OCI-LY7 (cell line): ENCODE results near the gene TRNAU1AP.

Experiments used
- EZH2phosphoT487 ChIP-seq: fragments of 200-600 bp; sonication (generic); IDR thresholded peaks from 2 replicates; pipeline ENCODE4 v1.6.1; 2018; ENCODE audit warnings: low read depth, borderline replicate concordance, mild to moderate bottlenecking, mixed run types, antibody characterized with exemption, low read length, moderate library complexity, mixed read lengths
- TF ChIP-seq, protein P1 (sequence below): fragments of 200-600 bp; sonication (generic); conservative IDR thresholded peaks from 2 replicates; pipeline ENCODE4 v1.5.1; 2014; ENCODE audit warnings: mild to moderate bottlenecking, antibody characterized with exemption, low read length, moderate library complexity, mixed read lengths

DNA sequence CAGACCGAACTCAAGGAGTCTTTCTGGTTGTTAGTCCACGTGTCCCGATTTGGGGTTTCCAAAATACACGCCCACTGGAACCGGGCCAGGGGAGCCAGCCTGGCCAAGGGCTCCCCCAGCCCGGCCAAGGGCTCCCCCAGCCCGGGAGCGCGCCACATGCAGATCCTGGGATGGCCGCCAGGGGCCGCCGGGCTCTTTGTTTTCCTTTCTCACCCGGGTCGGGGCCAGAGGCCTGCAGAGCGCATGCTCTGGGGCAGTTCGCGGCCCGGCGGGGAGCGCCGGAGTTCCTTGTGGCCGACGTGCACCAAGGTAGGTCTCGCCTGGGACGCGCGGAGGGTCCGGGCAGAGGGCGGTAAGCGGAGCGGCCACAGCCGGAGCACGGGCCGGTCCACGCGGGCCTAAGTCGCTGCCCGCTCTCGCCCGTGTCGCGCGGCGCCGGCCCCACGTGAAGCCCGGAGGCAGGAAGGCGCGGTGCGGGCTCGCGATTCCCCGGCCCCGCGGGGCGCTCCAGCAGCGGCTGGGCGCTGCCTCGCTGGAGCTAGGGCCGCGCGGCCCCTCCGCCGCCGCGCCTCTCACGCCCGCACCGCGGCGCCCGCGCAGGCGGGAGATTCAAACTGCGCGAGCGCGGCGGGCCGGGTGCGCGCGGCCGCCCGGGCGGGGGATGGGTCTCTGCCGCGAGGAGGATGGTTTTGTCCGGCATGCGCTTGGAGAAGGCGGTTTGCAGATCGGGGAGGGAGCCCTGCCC is 34.7 kb upstream of the TRNAU1AP start:
- TF ChIP-seq, protein P1, sequence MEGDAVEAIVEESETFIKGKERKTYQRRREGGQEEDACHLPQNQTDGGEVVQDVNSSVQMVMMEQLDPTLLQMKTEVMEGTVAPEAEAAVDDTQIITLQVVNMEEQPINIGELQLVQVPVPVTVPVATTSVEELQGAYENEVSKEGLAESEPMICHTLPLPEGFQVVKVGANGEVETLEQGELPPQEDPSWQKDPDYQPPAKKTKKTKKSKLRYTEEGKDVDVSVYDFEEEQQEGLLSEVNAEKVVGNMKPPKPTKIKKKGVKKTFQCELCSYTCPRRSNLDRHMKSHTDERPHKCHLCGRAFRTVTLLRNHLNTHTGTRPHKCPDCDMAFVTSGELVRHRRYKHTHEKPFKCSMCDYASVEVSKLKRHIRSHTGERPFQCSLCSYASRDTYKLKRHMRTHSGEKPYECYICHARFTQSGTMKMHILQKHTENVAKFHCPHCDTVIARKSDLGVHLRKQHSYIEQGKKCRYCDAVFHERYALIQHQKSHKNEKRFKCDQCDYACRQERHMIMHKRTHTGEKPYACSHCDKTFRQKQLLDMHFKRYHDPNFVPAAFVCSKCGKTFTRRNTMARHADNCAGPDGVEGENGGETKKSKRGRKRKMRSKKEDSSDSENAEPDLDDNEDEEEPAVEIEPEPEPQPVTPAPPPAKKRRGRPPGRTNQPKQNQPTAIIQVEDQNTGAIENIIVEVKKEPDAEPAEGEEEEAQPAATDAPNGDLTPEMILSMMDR = peak; percentile 93
- TF ChIP-seq EZH2phosphoT487 = no peak
